Prostate gland (tissue), 2 donors: ENCODE results near the gene SMIM1.

Experiments used
- POLR2A ChIP-seq: fragments of 450-650 bp; IDR thresholded peaks from one replicate; pipeline ENCODE4 v1.6.1; 2016; ENCODE audit warnings: antibody characterized with exemption, mild to moderate bottlenecking
- POLR2AphosphoS5 ChIP-seq: sonication (generic); formaldehyde crosslinking; IDR thresholded peaks from one replicate; pipeline ENCODE4 v1.6.1; 2017; ENCODE audit warnings: antibody characterized with exemption
- TF ChIP-seq, protein P1 (sequence below), 4 experiments: fragments of 200-600 bp in 2 of 4; fragments of 450-650 bp in 2 of 4; sonication (generic) in 2 of 4; IDR thresholded peaks; 1 replicate in 3 of 4; 2 replicates in 1 of 4; pipeline ENCODE4 v1.5.1; 2016 to 2019; ENCODE audit warnings: antibody characterized with exemption in 4 of 4, mild to moderate bottlenecking in 2 of 4, moderate library complexity in 2 of 4

DNA sequence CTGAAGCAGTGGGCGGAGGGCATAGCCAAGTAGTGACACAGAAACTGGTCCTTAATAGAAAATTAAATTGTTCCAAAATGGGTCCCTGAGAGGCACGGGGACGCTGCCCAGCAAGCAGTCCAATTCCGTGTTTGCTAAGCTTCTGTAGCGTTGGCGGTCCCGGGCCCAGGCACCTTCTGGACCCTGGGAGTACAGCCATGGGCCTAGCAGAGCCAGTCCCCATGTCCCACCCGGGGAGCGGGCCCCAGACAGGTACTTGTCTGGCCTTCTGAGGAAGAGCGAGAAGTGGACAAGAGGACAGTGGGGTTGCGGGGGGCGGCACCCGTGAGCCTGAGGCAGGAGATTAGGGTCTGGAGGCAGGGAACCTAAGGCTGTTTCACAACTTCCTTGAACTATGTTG, 31.8 kb upstream of the SMIM1 start:
- TF ChIP-seq, protein P1, sequence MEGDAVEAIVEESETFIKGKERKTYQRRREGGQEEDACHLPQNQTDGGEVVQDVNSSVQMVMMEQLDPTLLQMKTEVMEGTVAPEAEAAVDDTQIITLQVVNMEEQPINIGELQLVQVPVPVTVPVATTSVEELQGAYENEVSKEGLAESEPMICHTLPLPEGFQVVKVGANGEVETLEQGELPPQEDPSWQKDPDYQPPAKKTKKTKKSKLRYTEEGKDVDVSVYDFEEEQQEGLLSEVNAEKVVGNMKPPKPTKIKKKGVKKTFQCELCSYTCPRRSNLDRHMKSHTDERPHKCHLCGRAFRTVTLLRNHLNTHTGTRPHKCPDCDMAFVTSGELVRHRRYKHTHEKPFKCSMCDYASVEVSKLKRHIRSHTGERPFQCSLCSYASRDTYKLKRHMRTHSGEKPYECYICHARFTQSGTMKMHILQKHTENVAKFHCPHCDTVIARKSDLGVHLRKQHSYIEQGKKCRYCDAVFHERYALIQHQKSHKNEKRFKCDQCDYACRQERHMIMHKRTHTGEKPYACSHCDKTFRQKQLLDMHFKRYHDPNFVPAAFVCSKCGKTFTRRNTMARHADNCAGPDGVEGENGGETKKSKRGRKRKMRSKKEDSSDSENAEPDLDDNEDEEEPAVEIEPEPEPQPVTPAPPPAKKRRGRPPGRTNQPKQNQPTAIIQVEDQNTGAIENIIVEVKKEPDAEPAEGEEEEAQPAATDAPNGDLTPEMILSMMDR (IDR thresholded peaks at IDR 0.05) = no peak
- TF ChIP-seq POLR2A (no peak), POLR2AphosphoS5 (no peak)
